Activated T-helper 1 cell treated with Interleukin-2 at 50 U/mL for 16 hours (primary cell): ENCODE data around the gene TRAF7.

Source experiments
- DNase-seq: peaks from one replicate; pipeline ENCODE4 v3.0.0-alpha.2; 2020; ENCODE audit warnings: low read depth

TRAF7 gene

GRCh38 chr16:2165861-2166260, 10.3 kb downstream of the TRAF7 start:
- no peak for DNase-seq

GRCh38 chr16:2166263-2167067, 10.9 kb downstream of the TRAF7 start:
- DNase-seq = no peak

- DNase-seq = no peak
These were observed 11.6 kb downstream of the TRAF7 start for GRCh38 chr16:2167068-2167638.

- DNase-seq = no peak
These were observed 14.5 kb downstream of the TRAF7 start for GRCh38 chr16:2170080-2170479.

- DNase-seq = no peak
These were observed 15.2 kb downstream of the TRAF7 start for GRCh38 chr16:2170587-2171435.

GRCh38 chr16:2171601-2172178, 16.1 kb downstream of the TRAF7 start:
- DNase-seq = no peak

- DNase-seq = no peak
These were observed 17.2 kb downstream of the TRAF7 start for GRCh38 chr16:2172688-2173335.

- DNase-seq = no peak
These were observed 17.8 kb downstream of the TRAF7 start for GRCh38 chr16:2173366-2173765.

- no peak for DNase-seq
These were observed 18.3 kb downstream of the TRAF7 start for GRCh38 chr16:2173916-2174315.

- no peak for DNase-seq
These were observed 19.0 kb downstream of the TRAF7 start for GRCh38 chr16:2174396-2175131.

GRCh38 chr16:2175454-2175853, 19.9 kb downstream of the TRAF7 start:
- no peak for DNase-seq

GRCh38 chr16:2176047-2176446, 20.5 kb downstream of the TRAF7 start:
- no peak for DNase-seq

GRCh38 chr16:2177101-2177500, 21.5 kb downstream of the TRAF7 start:
- DNase-seq = no peak

- no peak for DNase-seq
These were observed 22.0 kb downstream of the TRAF7 start for GRCh38 chr16:2177561-2177960.

- DNase-seq = peak; percentile 24
These were observed 22.9 kb downstream of the TRAF7 start for GRCh38 chr16:2178321-2179106.

GRCh38 chr16:2179107-2179501, 23.5 kb downstream of the TRAF7 start:
- DNase-seq = no peak

GRCh38 chr16:2179576-2179975, 24.0 kb downstream of the TRAF7 start:
- DNase-seq = no peak

GRCh38 chr16:2180461-2180860, 24.9 kb downstream of the TRAF7 start:
- DNase-seq = no peak

GRCh38 chr16:2180962-2181923, 25.7 kb downstream of the TRAF7 start:
- no peak for DNase-seq
